A375 (cell line): ENCODE results near the gene ZBTB26. TPM values are rescaled to one million over a fixed set of nuclear protein-coding genes. Genes with fewer than 3 reads are reported as not detected.

Experiments used
- small RNA-seq: library from RNA; depleted of rRNA; stranded (forward); fragments of <200 nt; gene quantifications from one replicate; pipeline ENCODE3, GENCODE V24; 2014
- total RNA-seq: library from RNA; depleted of rRNA; stranded (reverse); fragments of >200 nt; shearing (Covaris generic); gene quantifications from 2 replicates; pipeline ENCODE4 v1.2.3, GENCODE V29; 2014; rRNA removed

The ZBTB26 gene
- 3.1 and 3.3 TPM in 2 replicates for total RNA-seq

DNA sequence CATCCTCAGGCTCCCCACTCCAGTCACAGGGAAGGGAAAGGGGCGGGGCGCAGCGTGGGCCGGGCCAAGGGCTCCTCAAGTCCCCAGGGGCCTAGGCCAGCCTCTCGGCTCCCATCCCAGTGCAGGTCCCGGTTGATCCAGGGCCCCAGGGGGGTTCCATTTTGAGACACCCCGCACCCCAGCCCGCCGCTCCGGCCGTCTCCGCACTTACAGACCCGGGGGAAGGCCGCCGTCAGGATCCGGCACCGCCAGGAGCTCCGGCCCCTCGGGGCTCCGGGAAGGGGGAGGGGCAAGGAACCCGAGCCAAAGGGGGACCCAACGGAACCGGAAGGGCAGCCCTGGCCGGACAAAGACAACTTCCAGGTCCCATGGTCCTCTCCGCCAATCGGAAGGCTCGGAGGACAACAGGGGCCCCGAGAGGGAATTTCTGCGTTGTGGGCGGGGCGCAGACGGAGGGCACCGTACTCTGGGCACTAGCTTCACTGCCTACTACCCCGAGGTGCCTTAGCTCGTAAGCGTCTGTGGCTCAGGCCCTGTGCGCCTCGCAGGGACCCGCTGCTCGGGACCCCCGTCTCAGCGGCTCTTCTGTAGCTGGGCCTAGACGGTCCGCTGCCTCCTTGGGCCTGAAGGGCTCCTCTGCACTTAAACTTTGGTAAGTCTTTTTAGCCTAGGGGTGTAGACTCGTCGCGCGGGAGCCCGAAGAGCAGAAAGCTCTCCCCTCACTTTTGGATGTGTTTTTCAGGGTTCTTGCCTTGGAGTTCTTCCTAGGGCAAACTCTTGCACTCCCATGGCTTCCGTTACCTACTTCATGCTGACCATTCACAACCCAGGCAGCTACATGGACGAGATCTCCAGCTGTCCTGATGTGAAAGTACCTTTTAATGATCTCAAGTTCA is at the start of gene ZBTB26:
Gene ZBTB26, minus strand, starts transcription at position 287 of the 896 bp plus-strand sequence. CDS start 11,578 bp downstream, outside the sequence.

DNA sequence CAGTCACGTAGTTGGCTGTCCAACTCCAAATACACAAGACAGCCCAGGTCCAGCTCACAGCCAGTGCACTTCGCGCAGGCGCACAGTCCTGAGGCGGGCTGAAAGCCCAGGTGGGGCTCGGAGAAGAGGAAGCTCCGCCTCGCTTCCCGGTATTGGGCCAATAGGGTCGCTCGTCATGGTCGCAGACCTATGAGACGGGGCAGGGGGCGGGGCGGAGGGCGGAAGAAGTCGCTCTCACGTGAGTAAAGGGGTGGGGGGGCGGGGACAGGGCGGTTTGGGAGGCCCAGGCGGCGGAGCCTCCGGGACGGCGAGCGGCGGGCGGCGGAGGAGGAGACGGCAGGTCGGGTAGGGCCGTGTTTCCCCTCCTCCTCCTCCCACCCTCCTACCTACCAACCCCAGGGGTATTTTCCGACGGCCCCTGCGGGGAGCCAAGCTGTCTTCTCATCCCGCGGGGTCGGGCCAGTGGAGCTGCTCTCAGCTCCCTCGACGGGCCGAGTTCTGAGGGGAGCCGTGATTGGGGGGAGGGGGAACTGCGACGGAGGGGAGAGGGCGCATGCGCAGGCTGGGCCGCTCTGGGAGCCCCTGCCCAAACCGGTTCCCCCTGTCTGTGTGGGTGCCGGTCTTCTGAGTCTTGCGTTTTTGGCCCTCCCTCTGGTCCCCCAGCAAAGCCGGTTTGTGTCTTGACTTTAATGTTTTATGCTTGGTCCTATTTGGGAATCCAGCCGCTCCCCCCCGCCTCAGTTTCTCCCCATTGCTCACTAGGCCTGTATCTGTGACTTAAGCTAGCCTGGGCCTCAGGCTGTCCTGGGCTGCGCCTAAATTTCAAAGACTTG is 9.7 kb upstream of the ZBTB26 start, which contains the start of gene RABGAP1:
Gene RABGAP1, plus strand, starts transcription at position 272 of the 833 bp plus-strand sequence. CDS start 16,040 bp downstream, outside the sequence.

DNA sequence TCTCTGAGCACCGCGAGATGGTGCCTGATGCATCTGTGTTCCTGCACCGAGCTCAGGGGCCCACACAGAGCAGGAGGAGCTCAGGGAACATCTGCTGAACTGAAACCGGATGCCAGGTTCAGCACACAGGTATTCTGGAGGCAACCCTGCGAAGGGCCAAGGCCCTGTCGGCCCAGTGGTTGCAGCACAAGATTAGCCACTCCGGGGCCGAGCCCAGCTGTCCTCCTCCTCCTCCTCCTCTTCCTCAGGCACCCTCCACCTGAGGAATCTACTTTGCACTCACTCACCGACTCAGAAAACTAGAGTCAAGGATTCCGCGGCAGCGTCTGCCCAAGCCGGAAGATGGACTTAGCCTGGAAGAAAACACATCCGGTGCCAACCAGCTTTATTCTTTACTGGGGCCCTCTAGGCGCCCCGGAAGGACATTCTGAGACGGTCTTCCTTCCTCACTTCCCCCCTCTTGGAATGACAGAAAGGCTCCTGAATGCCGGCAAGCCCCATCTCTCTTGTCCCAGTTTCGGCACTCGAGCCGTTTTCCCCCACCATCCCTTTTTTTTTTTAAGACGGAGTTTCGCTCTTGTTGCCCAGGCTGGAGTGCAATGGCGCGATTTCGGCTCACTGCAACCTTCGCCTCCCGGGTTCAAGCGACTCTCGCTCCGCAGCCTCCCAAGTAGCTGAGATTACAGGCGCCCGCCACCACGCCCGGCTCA is 18.2 kb downstream of the ZBTB26 start, which contains the start of gene ZBTB6:
Gene ZBTB6, minus strand, starts transcription at position 360 of the 710 bp plus-strand sequence. CDS start 1,251 bp downstream, outside the sequence.

GRCh38 chr9:122904823-122905710 is 26.2 kb downstream of the ZBTB26 start, which contains the start of gene RC3H2:
Gene RC3H2, minus strand, starts transcription at chr9:122905359. Its CDS starts 7,850 bp downstream, at chr9:122897509.

Small RNA genes within 50 kb of the gene (small RNA-seq; reads per million reads assigned to genes)
- not detected for gene RNY1P15
- gene SNORD90: 165 reads per million, percentile 97 among the genes with 10 or more reads in this experiment

Other genes with a start within 250 kb of the ZBTB26 start
- not detected in 2 replicates for gene OR1L4, start 207.5 kb downstream of the ZBTB26 start, total RNA-seq
- gene OR1L6, start 189.2 kb downstream of the ZBTB26 start, total RNA-seq: not detected in 2 replicates
- not detected in 2 replicates for gene OR5C1, start 142.6 kb downstream of the ZBTB26 start, total RNA-seq
- not detected in 2 replicates for gene OR1K1, start 131.4 kb downstream of the ZBTB26 start, total RNA-seq
- gene PDCL, start 102.9 kb downstream of the ZBTB26 start, total RNA-seq: 14.6 and 18.4 TPM in 2 replicates
- 27.8 and 34.4 TPM in 2 replicates for gene RC3H2, start 26.2 kb downstream of the ZBTB26 start, total RNA-seq
- 6.2 and 7.4 TPM in 2 replicates for gene ZBTB6, start 18.2 kb downstream of the ZBTB26 start, total RNA-seq
- 14.6 and 23.4 TPM in 2 replicates for gene RABGAP1, start 9.5 kb upstream of the ZBTB26 start, total RNA-seq
- gene GPR21, start 102.2 kb upstream of the ZBTB26 start, total RNA-seq: 0.08 TPM in 1 of 2 replicates, not detected in the other